ENCODE results near the gene SPI1. TPM values are rescaled to one million over a fixed set of nuclear protein-coding genes. Genes with fewer than 3 reads are reported as not detected.
A peak's percentile ranks its signal among the peaks of the same experiment; 100 is the strongest.

The SPI1 gene
- total RNA-seq, 1 donor from 2014 or later, result 295 TPM

DNA sequence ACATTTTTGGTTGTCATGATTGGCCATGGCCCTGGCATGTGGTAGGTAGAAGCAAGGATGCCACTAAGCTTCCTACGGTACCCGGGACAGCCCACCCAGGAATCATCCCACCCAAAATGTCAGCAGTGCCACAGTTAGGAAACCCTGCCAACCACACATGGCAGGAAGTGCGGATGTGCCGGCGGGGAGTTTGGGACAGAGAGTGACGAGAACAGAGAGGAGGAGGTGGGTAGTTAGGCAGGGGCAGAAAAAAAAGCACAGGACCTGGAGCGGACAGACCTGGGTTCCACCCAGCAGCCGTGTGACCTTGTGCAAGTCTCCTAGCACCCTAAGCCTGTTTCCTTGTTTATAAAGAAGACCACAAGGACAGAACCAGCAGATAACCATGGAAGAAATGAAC is 3.3 kb downstream of the SPI1 start:
- H3K9me3 ChIP-seq, result no peaks in the 10 kb centered on the region
- no peak for DNase-seq
- H3K4me1 ChIP-seq, result peaks cover 14% of the 10 kb centered on the region
- peak overlapping the region; percentile 58 for H3K4me3 ChIP-seq
- no peak for ATAC-seq
- intact Hi-C loops (cut with DNase I), result no loop called here
- peaks cover 13% of the 10 kb centered on the region for H3K36me3 ChIP-seq
- peak overlapping the region; percentile 51 for H3K27ac ChIP-seq
- TF ChIP-seq, protein P1, sequence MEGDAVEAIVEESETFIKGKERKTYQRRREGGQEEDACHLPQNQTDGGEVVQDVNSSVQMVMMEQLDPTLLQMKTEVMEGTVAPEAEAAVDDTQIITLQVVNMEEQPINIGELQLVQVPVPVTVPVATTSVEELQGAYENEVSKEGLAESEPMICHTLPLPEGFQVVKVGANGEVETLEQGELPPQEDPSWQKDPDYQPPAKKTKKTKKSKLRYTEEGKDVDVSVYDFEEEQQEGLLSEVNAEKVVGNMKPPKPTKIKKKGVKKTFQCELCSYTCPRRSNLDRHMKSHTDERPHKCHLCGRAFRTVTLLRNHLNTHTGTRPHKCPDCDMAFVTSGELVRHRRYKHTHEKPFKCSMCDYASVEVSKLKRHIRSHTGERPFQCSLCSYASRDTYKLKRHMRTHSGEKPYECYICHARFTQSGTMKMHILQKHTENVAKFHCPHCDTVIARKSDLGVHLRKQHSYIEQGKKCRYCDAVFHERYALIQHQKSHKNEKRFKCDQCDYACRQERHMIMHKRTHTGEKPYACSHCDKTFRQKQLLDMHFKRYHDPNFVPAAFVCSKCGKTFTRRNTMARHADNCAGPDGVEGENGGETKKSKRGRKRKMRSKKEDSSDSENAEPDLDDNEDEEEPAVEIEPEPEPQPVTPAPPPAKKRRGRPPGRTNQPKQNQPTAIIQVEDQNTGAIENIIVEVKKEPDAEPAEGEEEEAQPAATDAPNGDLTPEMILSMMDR (IDR thresholded peaks at IDR 0.05), result no peak
- H3K27me3 ChIP-seq (ENCODE audit: low read depth), result no peaks in the 10 kb centered on the region

DNA sequence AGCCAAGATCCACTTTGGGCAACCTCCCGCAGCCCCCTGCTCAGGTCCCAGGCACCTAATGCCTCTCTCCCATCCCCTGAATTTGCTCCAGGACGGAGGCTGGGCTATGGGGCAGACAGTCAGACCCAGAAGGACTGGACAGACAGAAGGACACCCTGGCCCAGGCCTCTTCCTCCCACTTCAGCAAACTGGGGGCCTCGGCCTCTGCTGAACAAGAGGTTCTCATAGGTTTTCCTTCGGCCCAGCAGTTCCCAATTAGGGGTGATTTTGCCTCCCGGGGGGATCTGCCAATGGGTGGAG is 3.7 kb downstream of the SPI1 start:
- intact Hi-C loops (cut with DNase I), result no loop called here
- Histone ChIP-seq H3K27me3 (ENCODE audit: low read depth) (no peaks in the 10 kb centered on the region), H3K27ac (peak overlapping the region; percentile 51), H3K36me3 (peaks cover 13% of the 10 kb centered on the region), H3K4me3 (peak overlapping the region; percentile 58), H3K9me3 (no peaks in the 10 kb centered on the region), H3K4me1 (peaks cover 14% of the 10 kb centered on the region)
- ATAC-seq, result no peak
- DNase-seq, result no peak
- TF ChIP-seq, protein P1 (IDR thresholded peaks at IDR 0.05), result no peak

DNA sequence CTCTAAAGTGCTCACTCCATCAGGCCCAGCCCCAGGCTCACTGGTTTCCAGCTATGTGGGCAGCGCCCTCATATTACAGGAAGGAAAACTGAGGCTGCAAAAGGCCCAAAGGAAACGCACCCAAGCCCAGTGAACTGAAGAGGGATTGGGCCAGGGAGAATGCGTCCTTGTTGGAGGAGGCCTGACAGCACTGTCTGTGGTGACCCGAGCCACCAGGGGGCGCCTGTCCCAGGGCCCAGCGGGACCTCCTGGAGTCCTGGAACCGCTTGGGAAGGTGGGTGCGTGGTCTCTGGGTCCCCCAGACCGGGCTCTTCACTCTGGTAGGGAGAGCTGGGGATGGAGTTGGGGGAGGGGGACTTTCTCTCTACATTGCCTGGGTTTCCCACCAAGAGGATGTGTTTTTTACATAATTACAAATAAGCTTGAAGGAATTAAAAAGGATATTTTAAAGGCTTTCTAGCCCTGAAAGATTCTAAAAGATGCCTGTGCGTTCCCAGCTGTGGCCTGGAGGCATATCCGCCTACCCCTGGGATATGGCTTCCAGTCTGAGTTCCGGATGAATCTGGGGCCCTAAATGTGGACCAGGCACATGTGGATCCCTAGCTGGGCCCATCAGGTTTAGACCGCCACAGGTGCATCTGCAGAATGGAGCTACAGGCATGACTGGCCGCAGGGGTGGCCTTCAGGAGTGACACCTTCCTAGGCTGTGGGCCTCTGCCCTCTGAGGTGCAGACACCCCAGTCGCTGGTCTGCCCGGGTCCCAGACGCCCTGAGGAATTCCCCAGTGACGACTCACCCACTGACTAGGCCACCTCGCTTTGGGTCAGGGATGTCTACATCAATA is 4.2 kb downstream of the SPI1 start:
- H3K4me3 ChIP-seq, result peak overlapping the region; percentile 58

DNA sequence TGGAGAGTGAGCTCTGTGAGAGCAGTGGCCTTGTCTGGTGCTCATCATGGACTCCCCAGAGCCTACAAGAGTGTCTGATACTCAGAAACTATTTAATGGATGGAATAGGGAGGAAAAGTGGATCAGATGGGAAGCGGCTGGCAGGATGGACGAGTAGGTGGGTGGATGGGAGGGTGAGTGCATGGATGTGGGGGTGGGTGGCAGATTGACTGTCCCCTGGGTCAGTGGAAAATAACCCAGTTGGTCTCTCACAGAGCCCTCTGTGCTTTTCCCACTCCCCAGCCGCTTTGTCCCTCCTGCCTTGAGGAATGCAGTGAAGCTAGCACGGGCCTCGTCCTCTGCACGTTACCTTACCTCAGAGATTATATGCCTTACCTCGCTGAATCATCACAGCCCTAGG is 5.9 kb downstream of the SPI1 start:
- peaks cover 13% of the 10 kb centered on the region for H3K36me3 ChIP-seq
- H3K27me3 ChIP-seq (ENCODE audit: low read depth), result no peaks in the 10 kb centered on the region
- no peaks in the 10 kb centered on the region for H3K9me3 ChIP-seq
- H3K4me1 ChIP-seq, result peaks cover 14% of the 10 kb centered on the region
- TF ChIP-seq, protein P1 (IDR thresholded peaks at IDR 0.05), result no peak
- no peak for DNase-seq
- no peak overlapping the region for H3K27ac ChIP-seq
- no peak overlapping the region for H3K4me3 ChIP-seq
- intact Hi-C loops (cut with DNase I), result no loop called here
- ATAC-seq, result no peak

More for the DNA sequence above, 4.2 kb downstream of the SPI1 start:
- Histone ChIP-seq H3K9me3 (no peaks in the 10 kb centered on the region), H3K36me3 (peaks cover 13% of the 10 kb centered on the region), H3K27ac (peak overlapping the region; percentile 51), H3K27me3 (ENCODE audit: low read depth) (no peaks in the 10 kb centered on the region), H3K4me1 (peaks cover 14% of the 10 kb centered on the region)
- TF ChIP-seq, protein P1 (IDR thresholded peaks at IDR 0.05), result peak; percentile 98
- intact Hi-C loops (cut with DNase I), result no loop called here
- ATAC-seq, result peak; percentile 75 to 84
- peak; percentile 90 for DNase-seq

DNA sequence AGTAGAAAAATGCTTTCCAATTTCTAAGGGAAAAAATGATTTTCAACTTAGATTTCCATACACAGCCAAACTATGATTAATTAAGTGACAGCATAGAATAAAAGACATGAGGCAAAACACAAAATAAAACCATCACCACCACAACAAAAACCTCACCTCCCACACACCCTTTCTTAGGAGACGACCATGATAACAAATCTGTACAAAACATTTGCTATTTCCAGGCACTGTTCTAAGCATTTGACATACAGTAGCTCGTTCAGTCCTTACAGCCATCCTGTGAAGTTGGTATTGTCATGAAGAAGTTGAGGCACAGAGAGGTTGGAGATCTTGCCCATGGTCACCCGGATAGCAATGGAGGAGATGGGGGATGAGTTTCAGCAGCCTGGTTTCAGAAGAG is 8.7 kb downstream of the SPI1 start:
- Histone ChIP-seq H3K4me1 (peaks cover 14% of the 10 kb centered on the region), H3K4me3 (no peak overlapping the region), H3K27me3 (ENCODE audit: low read depth) (no peaks in the 10 kb centered on the region), H3K9me3 (no peaks in the 10 kb centered on the region), H3K27ac (no peak overlapping the region), H3K36me3 (peaks cover 16% of the 10 kb centered on the region)
- intact Hi-C loops (cut with DNase I), result no loop called here
- DNase-seq (no peak), ATAC-seq (no peak)
- TF ChIP-seq, protein P1 (IDR thresholded peaks at IDR 0.05), result no peak
